ENCODE results near the gene SLC25A17.

SLC25A17 gene

DNA sequence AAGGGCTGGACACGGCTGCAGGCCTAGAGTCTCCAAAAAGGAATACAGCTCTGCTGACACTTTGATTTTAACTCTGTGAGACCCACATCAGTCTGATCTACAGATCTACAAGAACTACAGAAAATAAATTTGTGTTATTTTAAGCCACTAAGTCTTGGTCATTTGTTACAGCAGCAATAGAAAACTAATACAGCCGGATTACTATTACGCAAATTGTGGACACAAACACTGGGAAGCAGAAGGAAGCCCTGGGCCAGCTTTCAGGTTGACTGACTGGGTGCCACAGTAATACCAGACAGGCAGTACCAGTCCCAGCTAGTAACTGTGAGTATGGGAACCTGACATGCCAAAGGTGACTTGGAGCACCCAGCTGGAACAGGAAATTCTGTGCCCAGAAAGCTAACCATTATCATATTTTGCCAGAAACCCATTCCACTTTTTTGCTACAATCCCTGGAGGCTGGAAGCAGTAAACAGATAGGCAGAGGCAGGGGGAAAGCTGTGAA, 13.4 kb downstream of the SLC25A17 start:
- no peak for DNase-seq (ENCODE audit: low spot score)
- in situ Hi-C loops (cut with MboI; ENCODE audit: low pct_unique_long_range_greater_than_20kb, low sequenced_read_pairs, unreplicated experiment): no loop called here
- TF ChIP-seq, protein P1, sequence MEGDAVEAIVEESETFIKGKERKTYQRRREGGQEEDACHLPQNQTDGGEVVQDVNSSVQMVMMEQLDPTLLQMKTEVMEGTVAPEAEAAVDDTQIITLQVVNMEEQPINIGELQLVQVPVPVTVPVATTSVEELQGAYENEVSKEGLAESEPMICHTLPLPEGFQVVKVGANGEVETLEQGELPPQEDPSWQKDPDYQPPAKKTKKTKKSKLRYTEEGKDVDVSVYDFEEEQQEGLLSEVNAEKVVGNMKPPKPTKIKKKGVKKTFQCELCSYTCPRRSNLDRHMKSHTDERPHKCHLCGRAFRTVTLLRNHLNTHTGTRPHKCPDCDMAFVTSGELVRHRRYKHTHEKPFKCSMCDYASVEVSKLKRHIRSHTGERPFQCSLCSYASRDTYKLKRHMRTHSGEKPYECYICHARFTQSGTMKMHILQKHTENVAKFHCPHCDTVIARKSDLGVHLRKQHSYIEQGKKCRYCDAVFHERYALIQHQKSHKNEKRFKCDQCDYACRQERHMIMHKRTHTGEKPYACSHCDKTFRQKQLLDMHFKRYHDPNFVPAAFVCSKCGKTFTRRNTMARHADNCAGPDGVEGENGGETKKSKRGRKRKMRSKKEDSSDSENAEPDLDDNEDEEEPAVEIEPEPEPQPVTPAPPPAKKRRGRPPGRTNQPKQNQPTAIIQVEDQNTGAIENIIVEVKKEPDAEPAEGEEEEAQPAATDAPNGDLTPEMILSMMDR (IDR thresholded peaks at IDR 0.05; ENCODE audit: extremely low read depth, insufficient read depth, missing control alignments): no peak

DNA sequence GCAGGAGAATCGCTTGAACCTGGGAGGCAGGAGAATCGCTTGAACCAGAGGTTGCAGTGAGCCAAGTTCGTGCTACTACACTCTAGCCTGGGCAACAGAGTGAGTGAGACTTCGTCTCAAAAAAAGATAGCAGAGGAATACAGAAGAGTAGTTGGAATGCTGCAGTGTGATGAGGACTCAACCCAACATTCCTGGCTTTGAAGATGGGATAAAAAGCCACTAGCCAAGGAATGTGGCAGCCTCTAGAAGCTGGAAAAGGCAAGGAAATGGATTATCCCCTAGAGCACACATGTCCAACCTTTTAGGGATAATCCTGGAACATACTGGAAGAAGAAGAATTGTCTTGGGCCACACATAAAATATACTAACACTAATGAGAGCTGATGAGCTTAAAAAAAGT, 13.9 kb downstream of the SLC25A17 start:
- no peak for DNase-seq (ENCODE audit: low spot score)
- in situ Hi-C loops (cut with MboI; ENCODE audit: low pct_unique_long_range_greater_than_20kb, low sequenced_read_pairs, unreplicated experiment): no loop called here
- TF ChIP-seq, protein P1 (IDR thresholded peaks at IDR 0.05; ENCODE audit: extremely low read depth, insufficient read depth, missing control alignments): no peak

DNA sequence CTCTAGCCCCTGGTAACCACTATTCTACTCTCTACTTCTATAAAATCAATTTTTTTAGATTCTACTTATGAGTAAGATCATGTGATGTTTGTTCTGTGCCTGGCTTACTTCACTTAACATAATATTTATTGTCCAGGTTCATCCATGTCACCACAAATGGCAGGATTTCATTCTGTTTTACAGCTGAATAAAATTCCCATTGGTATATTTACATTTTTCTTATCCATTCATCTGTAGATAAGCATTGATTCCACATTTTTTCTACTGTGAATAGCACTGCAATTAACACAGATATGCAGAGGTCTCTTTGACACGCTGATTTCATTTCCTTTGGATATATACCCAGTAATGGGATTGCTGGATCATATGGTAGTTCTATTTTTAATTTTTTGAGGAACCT, 15.8 kb downstream of the SLC25A17 start:
- no peak for DNase-seq (ENCODE audit: low spot score)
- in situ Hi-C loops (cut with MboI; ENCODE audit: low pct_unique_long_range_greater_than_20kb, low sequenced_read_pairs, unreplicated experiment): no loop called here
- TF ChIP-seq, protein P1 (IDR thresholded peaks at IDR 0.05; ENCODE audit: extremely low read depth, insufficient read depth, missing control alignments): no peak

DNA sequence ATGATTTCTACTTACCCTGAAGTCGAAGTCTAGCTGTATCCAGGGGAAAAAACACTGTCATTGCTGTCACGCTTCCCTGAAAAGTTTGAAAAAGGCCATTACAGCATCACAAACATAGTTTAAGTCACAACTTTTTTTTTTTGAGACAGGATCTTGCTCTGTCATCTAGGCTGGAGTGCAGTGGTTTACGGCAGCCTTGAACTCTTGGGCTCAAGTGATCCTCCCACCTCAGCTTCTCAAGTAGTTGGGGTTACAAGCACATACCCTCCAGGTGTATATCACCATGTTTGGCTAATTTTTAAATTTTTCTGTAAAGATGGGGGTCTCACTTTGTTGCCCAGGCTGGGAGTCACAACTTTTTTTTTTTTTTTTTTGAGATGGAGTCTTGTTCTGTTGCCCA, 20.1 kb downstream of the SLC25A17 start:
- TF ChIP-seq, protein P1 (IDR thresholded peaks at IDR 0.05; ENCODE audit: extremely low read depth, insufficient read depth, missing control alignments): no peak
- in situ Hi-C loops (cut with MboI; ENCODE audit: low pct_unique_long_range_greater_than_20kb, low sequenced_read_pairs, unreplicated experiment): no loop called here
- no peak for DNase-seq (ENCODE audit: low spot score)

DNA sequence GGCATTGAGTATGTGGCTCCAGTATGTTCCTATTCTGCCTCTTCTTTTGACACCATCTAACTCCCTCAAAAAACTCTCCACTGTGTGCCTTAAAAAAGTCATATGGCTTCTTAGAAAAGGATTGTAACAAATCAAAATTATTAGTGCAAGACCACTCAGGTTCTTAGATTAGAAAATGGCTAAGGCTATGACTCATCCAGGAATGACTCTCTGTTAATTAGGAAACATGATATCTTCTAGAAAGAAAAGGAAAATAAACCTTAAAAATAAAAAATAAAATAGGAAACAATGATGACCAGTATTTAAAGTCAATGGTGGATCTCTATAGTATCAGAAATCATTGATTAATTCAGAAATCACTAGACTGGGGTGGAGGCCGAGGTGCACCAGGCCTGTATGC, 21.7 kb downstream of the SLC25A17 start:
- no peak for DNase-seq (ENCODE audit: low spot score)
- in situ Hi-C loops (cut with MboI; ENCODE audit: low pct_unique_long_range_greater_than_20kb, low sequenced_read_pairs, unreplicated experiment): no loop called here
- TF ChIP-seq, protein P1 (IDR thresholded peaks at IDR 0.05; ENCODE audit: extremely low read depth, insufficient read depth, missing control alignments): no peak

DNA sequence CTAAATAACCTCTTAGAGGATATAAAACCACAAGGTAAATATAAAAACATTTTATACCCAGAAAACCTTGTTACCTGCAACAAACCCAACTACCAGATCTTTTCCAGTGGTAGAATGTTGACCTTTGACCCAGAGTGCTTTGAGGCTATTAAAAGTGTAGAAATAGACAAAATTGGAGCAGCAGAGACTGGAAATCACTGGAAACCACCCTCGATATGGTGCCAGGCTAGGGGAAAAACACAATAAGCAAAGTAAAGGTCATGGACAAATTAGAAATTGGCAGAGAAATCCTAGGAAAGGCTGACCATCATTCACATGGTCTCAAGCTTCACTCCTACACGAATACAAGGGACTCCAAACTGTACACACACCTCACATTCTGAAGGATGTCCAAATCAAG, 26.7 kb downstream of the SLC25A17 start:
- TF ChIP-seq, protein P1 (IDR thresholded peaks at IDR 0.05; ENCODE audit: extremely low read depth, insufficient read depth, missing control alignments): no peak
- in situ Hi-C loops (cut with MboI; ENCODE audit: low pct_unique_long_range_greater_than_20kb, low sequenced_read_pairs, unreplicated experiment): no loop called here
- DNase-seq (ENCODE audit: low spot score): no peak

DNA sequence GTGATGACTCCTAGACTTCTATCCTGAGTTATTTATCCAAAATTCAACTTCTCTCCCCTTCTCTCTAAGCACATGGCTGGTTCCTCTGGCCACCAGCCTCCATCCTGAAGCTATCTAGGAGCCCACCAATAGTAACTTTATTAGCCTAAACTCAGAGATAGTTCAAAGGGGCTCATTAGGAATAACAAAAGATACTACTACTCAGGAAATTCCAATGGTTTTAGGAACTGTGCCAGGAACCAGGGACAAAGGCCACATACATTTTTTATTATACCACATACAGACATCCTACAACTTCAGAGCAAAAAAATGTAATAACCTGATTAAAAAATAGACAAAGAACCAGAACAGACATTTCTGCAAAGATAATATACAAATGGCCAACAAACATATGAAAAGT, 27.9 kb downstream of the SLC25A17 start:
- in situ Hi-C loops (cut with MboI; ENCODE audit: low pct_unique_long_range_greater_than_20kb, low sequenced_read_pairs, unreplicated experiment): no loop called here

More for the DNA sequence above, 27.9 kb downstream of the SLC25A17 start:
- no peak for DNase-seq (ENCODE audit: low spot score)
- TF ChIP-seq, protein P1 (IDR thresholded peaks at IDR 0.05; ENCODE audit: extremely low read depth, insufficient read depth, missing control alignments): no peak

Measured in GM13977 (cell line).